Caki2 (cell line): ENCODE measurements around the gene HENMT1. TPM values are rescaled to one million over a fixed set of nuclear protein-coding genes. Genes with fewer than 3 reads are reported as not detected.
"Not testable (repeated sequence)": the region's sequence is repeated elsewhere in the genome, so short reads cannot be mapped to it uniquely, and the experiment has no call there.

ENCODE experiments used
- DNase-seq: peaks from one replicate; pipeline ENCODE4 v3.0.0-alpha.2; 2015; ENCODE audit warnings: low read depth
- in situ Hi-C: cut with HindIII; loops from 2 replicates; pipeline ENCODE4 v1.10.0; 2016; ENCODE audit warnings: low sequenced_read_pairs, low pct_unique_long_range_greater_than_20kb, mixed read lengths
- total RNA-seq: library from RNA; depleted of rRNA; stranded (reverse); fragments of >200 nt; shearing (Covaris generic); gene quantifications from 2 replicates; pipeline ENCODE4 v1.2.3, GENCODE V29; 2014; ENCODE audit warnings: low replicate concordance; rRNA removed

HENMT1 gene
- total RNA-seq, result 0.17 TPM in 1 of 2 replicates, not detected in the other

GRCh38 chr1:108661030-108661609 lies at the start of gene HENMT1:
Gene HENMT1, minus strand, starts transcription at chr1:108661093. Its CDS starts 1,209 bp downstream, at chr1:108659884.
- in situ Hi-C loops, result no loop called here
- DNase-seq, result no peak

- no peak for DNase-seq
- in situ Hi-C loops, result no loop called here
Measured at GRCh38 chr1:108708691-108709660, 48.1 kb upstream of the HENMT1 start.

- in situ Hi-C loops, result no loop called here
- no peak for DNase-seq
Measured at GRCh38 chr1:108706643-108707042, 45.8 kb upstream of the HENMT1 start.

- in situ Hi-C loops, result no loop called here
Measured at GRCh38 chr1:108704496-108704895, 43.6 kb upstream of the HENMT1 start.

GRCh38 chr1:108703939-108704338 lies 43.0 kb upstream of the HENMT1 start:
- DNase-seq, result no peak
- in situ Hi-C loops, result no loop called here

More at GRCh38 chr1:108704496-108704895, 43.6 kb upstream of the HENMT1 start:
- peak; percentile 60 for DNase-seq

- DNase-seq, in situ Hi-C loops: not testable (repeated sequence)
Measured at GRCh38 chr1:108702109-108702508, 41.2 kb upstream of the HENMT1 start.

GRCh38 chr1:108701176-108701849 lies 40.4 kb upstream of the HENMT1 start:
- in situ Hi-C loops, result no loop called here
- no peak for DNase-seq

- in situ Hi-C loops, result no loop called here
- DNase-seq, result no peak
Measured at GRCh38 chr1:108699375-108700332, 38.8 kb upstream of the HENMT1 start.

GRCh38 chr1:108695535-108695934 lies 34.6 kb upstream of the HENMT1 start:
- DNase-seq, result no peak
- in situ Hi-C loops, result no loop called here

- in situ Hi-C loops, result no loop called here
- DNase-seq, result peak; percentile 72
Measured at GRCh38 chr1:108692724-108693655, 32.1 kb upstream of the HENMT1 start.

- in situ Hi-C loops, result no loop called here
Measured at GRCh38 chr1:108691942-108692723, 31.2 kb upstream of the HENMT1 start, which contains the start of gene PRPF38B. Gene PRPF38B, plus strand, starts transcription at chr1:108692310. Its CDS starts 282 bp downstream, at chr1:108692592.

GRCh38 chr1:108691128-108691941 lies 30.4 kb upstream of the HENMT1 start:
- in situ Hi-C loops, result no loop called here

More at GRCh38 chr1:108691942-108692723, 31.2 kb upstream of the HENMT1 start, which contains the start of gene PRPF38B:
- DNase-seq, result peak; percentile 87

GRCh38 chr1:108686614-108687313 lies 25.9 kb upstream of the HENMT1 start:
- DNase-seq, result no peak
- in situ Hi-C loops, result no loop called here

More at GRCh38 chr1:108691128-108691941, 30.4 kb upstream of the HENMT1 start:
- DNase-seq, result no peak

GRCh38 chr1:108685529-108685928 lies 24.6 kb upstream of the HENMT1 start:
- in situ Hi-C loops, result no loop called here

More at GRCh38 chr1:108685529-108685928, 24.6 kb upstream of the HENMT1 start:
- DNase-seq, result no peak
